Caco-2 (cell line): ENCODE results near the gene KRT26. TPM values are rescaled to one million over a fixed set of nuclear protein-coding genes. Genes with fewer than 3 reads are reported as not detected.

Experiments
- BruUV-seq: library from RNA; stranded (reverse); fragments of 400-500 nt; replicated peaks from 2 replicates; lab custom pipeline; 2021; lab: Mats Ljungman, UMichigan
- CTCF ChIA-PET: fragments of 300-600 bp; sonication (Branson Sonifier 250); formaldehyde crosslinking; loops from one replicate; lab custom pipeline; 2022; ENCODE audit warnings: antibody characterized with exemption; lab: Charles Lee
- POLR2A ChIA-PET: fragments of 300-600 bp; sonication (Branson Sonifier 250); formaldehyde crosslinking; loops from one replicate; lab custom pipeline; 2022; ENCODE audit warnings: antibody characterized with exemption; lab: Charles Lee
- DNase-seq, 2 experiments: peaks; one replicate each; pipeline versions ENCODE4 v3.0.0 to v3.0.0-alpha.2; 2020 to 2022
- H3K27me3 ChIP-seq: replicated peaks from 2 replicates; pipeline ENCODE4 v1.6.0; 2011; ENCODE audit warnings: low read length; ENCODE audit not compliant: control insufficient read depth, insufficient read depth
- H3K36me3 ChIP-seq: 2 replicates; pipeline ENCODE4 v1.5.1; 2011; ENCODE audit warnings: low read length; ENCODE audit not compliant: control insufficient read depth, insufficient read depth
- H3K4me1 ChIP-seq: fragments of 250-450 bp; sonication (Bioruptor Pico); 2 replicates; pipeline ENCODE4 v1.5.1; 2020; ENCODE audit warnings: mild to moderate bottlenecking
- H3K4me3 ChIP-seq: 2 replicates; pipeline ENCODE4 v1.5.1; 2011; ENCODE audit warnings: low read depth, mild to moderate bottlenecking, control low read depth, low read length
- H3K9me3 ChIP-seq: fragments of 250-450 bp; sonication (Bioruptor Pico); 2 replicates; pipeline ENCODE4 v1.5.1; 2020; ENCODE audit warnings: mild to moderate bottlenecking, moderate library complexity
- H3K27ac Mint-ChIP-seq: one replicate; pipeline ENCODE4 v1.8.0; 2022; ENCODE audit warnings: mixed read lengths; ENCODE audit not compliant: unreplicated experiment
- H3K27me3 Mint-ChIP-seq: one replicate; pipeline ENCODE4 v1.8.0; 2022; ENCODE audit warnings: mixed read lengths; ENCODE audit not compliant: insufficient read depth, unreplicated experiment
- H3K36me3 Mint-ChIP-seq: one replicate; pipeline ENCODE4 v1.8.0; 2022; ENCODE audit warnings: mild to moderate bottlenecking, mixed read lengths; ENCODE audit not compliant: insufficient read depth, unreplicated experiment
- H3K4me1 Mint-ChIP-seq: one replicate; pipeline ENCODE4 v1.8.0; 2022; ENCODE audit warnings: low read depth, mixed read lengths; ENCODE audit not compliant: unreplicated experiment
- H3K4me3 Mint-ChIP-seq: one replicate; pipeline ENCODE4 v1.8.0; 2022; ENCODE audit warnings: mild to moderate bottlenecking, moderate library complexity, mixed read lengths; ENCODE audit not compliant: unreplicated experiment
- H3K9me3 Mint-ChIP-seq: one replicate; pipeline ENCODE4 v1.8.0; 2022; ENCODE audit warnings: mixed read lengths; ENCODE audit not compliant: unreplicated experiment
- intact Hi-C: fragments of 100-400 bp; cut with micrococcal nuclease; formaldehyde crosslinking; loops from one replicate; pipeline ENCODE4 v1.10.0; 2022; ENCODE audit not compliant: unreplicated experiment
- total RNA-seq: library from RNA; stranded (reverse); gene quantifications from 2 replicates; pipeline ENCODE4 v1.2.3, GENCODE V29; 2022
- TF ChIP-seq, protein P1 (sequence below), 2 experiments: fragments of 200-600 bp in 1 of 2; IDR thresholded peaks; 1 replicate in 1 of 2; 2 replicates in 1 of 2; pipeline versions ENCODE4 v1.5.1 to v1.8.0; 2011 to 2022; ENCODE audit warnings: antibody characterized with exemption in 1 of 2, control low read depth in 1 of 2, inconsistent platforms in 1 of 2, low read depth in 1 of 2, low read length in 1 of 2, mild to moderate bottlenecking in 1 of 2, moderate library complexity in 1 of 2; ENCODE audit not compliant: insufficient read depth in 1 of 2, severe bottlenecking in 1 of 2, unreplicated experiment in 1 of 2

The KRT26 gene
- total RNA-seq, 1 experiment from 2014 or later = not detected

GRCh38 chr17:40755231-40755630 lies 16.8 kb downstream of the KRT26 start, which contains the start of gene KRT25:
TSS of gene KRT25 (minus strand) at chr17:40755331. CDS start at chr17:40755271, 60 bp downstream.
- no peaks in the 10 kb centered on the region for H3K4me1 Mint-ChIP-seq
- TF ChIP-seq, protein P1, sequence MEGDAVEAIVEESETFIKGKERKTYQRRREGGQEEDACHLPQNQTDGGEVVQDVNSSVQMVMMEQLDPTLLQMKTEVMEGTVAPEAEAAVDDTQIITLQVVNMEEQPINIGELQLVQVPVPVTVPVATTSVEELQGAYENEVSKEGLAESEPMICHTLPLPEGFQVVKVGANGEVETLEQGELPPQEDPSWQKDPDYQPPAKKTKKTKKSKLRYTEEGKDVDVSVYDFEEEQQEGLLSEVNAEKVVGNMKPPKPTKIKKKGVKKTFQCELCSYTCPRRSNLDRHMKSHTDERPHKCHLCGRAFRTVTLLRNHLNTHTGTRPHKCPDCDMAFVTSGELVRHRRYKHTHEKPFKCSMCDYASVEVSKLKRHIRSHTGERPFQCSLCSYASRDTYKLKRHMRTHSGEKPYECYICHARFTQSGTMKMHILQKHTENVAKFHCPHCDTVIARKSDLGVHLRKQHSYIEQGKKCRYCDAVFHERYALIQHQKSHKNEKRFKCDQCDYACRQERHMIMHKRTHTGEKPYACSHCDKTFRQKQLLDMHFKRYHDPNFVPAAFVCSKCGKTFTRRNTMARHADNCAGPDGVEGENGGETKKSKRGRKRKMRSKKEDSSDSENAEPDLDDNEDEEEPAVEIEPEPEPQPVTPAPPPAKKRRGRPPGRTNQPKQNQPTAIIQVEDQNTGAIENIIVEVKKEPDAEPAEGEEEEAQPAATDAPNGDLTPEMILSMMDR (IDR thresholded peaks at IDR 0.05; ENCODE audit: insufficient read depth in 1 of 2, low read depth in 1 of 2, low read length in 1 of 2, severe bottlenecking in 1 of 2, unreplicated experiment in 1 of 2) = no peak
- ChIA-PET POLR2A (no interaction called here), CTCF (no interaction called here)
- H3K36me3 Mint-ChIP-seq = no peaks in the 10 kb centered on the region
- Histone ChIP-seq H3K36me3 (no peaks in the 10 kb centered on the region), H3K4me1 (no peaks in the 10 kb centered on the region), H3K4me3 (no peak within 1 kb of the TSS), H3K27me3 (no peaks in the 10 kb centered on the region), H3K9me3 (peaks cover 17% of the 10 kb centered on the region)
- DNase-seq = no peak
- no peak within 1 kb of the TSS for H3K4me3 Mint-ChIP-seq
- intact Hi-C loops = no loop called here
- H3K27ac Mint-ChIP-seq = no peak within 1 kb of the TSS
- no TSS peak for BruUV-seq
- peaks cover 13% of the 10 kb centered on the region for H3K27me3 Mint-ChIP-seq
- peaks cover 29% of the 10 kb centered on the region for H3K9me3 Mint-ChIP-seq

GRCh38 chr17:40753804-40754203 lies 18.2 kb downstream of the KRT26 start:
- H3K4me3 ChIP-seq = no peak overlapping the region
- BruUV-seq = no TSS peak
- CTCF ChIA-PET = interaction anchor here (0.6 kb wide), 1 partner anchor 87 kb away, joined by 9 read pairs; no protein-coding TSS in a partner anchor
- Mint-ChIP-seq H3K9me3 (peaks cover 15% of the 10 kb centered on the region), H3K27ac (no peak overlapping the region), H3K4me3 (no peak overlapping the region), H3K4me1 (no peaks in the 10 kb centered on the region), H3K27me3 (peaks cover 12% of the 10 kb centered on the region), H3K36me3 (no peaks in the 10 kb centered on the region)
- DNase-seq = no peak
- TF ChIP-seq, protein P1 (IDR thresholded peaks at IDR 0.05; ENCODE audit: insufficient read depth in 1 of 2, low read depth in 1 of 2, low read length in 1 of 2, severe bottlenecking in 1 of 2, unreplicated experiment in 1 of 2) = no peak
- intact Hi-C loops = no loop called here
- H3K4me1 ChIP-seq = no peaks in the 10 kb centered on the region
- H3K9me3 ChIP-seq = peaks cover 4% of the 10 kb centered on the region
- H3K27me3 ChIP-seq = no peaks in the 10 kb centered on the region
- H3K36me3 ChIP-seq = no peaks in the 10 kb centered on the region
- POLR2A ChIA-PET = interaction anchor here (0.6 kb wide), 1 partner anchor 775 kb away, joined by 3 read pairs; the partner anchor contains the start of gene KRT19

DNA sequence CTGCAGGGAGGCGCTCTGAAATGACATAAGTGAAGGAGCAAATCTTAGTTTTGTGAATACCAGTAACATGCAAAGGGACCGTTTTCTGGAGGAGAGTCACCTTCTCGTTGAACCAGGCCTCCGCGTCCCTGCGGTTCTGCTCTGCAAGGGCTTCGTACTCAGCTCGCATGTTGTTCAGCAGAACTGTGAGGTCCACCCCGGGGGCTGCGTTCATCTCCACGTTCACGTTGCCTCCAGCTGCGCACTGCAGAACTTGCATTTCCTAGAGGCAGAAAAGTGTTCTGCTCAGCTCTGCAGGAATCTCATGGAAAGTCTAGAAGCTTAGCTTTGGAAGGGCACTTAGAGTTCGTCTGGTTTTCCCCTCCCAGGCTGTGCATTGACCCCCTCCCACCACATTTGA lies 20.9 kb downstream of the KRT26 start:
- no peaks in the 10 kb centered on the region for H3K36me3 Mint-ChIP-seq
- intact Hi-C loops = no loop called here
- POLR2A ChIA-PET = no interaction called here
- no peak overlapping the region for H3K4me3 ChIP-seq
- TF ChIP-seq, protein P1 (IDR thresholded peaks at IDR 0.05; ENCODE audit: insufficient read depth in 1 of 2, low read depth in 1 of 2, low read length in 1 of 2, severe bottlenecking in 1 of 2, unreplicated experiment in 1 of 2) = no peak
- H3K4me1 Mint-ChIP-seq = no peaks in the 10 kb centered on the region
- no peaks in the 10 kb centered on the region for H3K9me3 Mint-ChIP-seq
- H3K4me3 Mint-ChIP-seq = no peak overlapping the region
- DNase-seq = no peak
- no peaks in the 10 kb centered on the region for H3K27me3 ChIP-seq
- BruUV-seq = no TSS peak
- CTCF ChIA-PET = no interaction called here
- H3K4me1 ChIP-seq = no peaks in the 10 kb centered on the region
- H3K27me3 Mint-ChIP-seq = peaks cover 8% of the 10 kb centered on the region
- no peaks in the 10 kb centered on the region for H3K9me3 ChIP-seq
- H3K36me3 ChIP-seq = no peaks in the 10 kb centered on the region
- no peak overlapping the region for H3K27ac Mint-ChIP-seq
